ENCODE results near the gene MXD1. TPM values are rescaled to one million over a fixed set of nuclear protein-coding genes. Genes with fewer than 3 reads are reported as not detected.

The MXD1 gene
- total and polyA plus RNA-seq, 9 of the 15 experiments (the other 6 are each of a cell fraction or from before 2014, with no cell fraction given) = 6.7 to 35.9 (median 11.0) TPM

DNA sequence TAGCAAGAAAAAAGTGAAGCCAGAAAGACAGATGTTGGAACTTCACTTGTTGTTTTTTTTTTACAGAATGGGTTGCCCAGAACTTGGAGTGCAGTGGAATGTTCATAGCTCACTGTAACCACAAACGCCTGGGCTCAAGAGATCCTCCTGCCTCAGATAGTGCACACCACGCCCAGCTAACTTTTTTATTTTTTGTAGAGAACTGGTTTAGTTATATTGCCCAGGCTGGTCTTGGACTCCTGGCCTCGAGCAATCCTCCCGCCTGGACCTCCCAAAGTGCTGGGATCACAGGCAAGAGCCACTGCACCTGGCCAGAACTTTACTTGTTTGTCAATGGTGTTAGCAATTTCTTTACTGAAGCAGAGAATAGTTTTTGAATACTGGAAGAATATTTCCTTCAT lies 58.4 kb downstream of the MXD1 start (continued):
- TF ChIP-seq, protein P1, sequence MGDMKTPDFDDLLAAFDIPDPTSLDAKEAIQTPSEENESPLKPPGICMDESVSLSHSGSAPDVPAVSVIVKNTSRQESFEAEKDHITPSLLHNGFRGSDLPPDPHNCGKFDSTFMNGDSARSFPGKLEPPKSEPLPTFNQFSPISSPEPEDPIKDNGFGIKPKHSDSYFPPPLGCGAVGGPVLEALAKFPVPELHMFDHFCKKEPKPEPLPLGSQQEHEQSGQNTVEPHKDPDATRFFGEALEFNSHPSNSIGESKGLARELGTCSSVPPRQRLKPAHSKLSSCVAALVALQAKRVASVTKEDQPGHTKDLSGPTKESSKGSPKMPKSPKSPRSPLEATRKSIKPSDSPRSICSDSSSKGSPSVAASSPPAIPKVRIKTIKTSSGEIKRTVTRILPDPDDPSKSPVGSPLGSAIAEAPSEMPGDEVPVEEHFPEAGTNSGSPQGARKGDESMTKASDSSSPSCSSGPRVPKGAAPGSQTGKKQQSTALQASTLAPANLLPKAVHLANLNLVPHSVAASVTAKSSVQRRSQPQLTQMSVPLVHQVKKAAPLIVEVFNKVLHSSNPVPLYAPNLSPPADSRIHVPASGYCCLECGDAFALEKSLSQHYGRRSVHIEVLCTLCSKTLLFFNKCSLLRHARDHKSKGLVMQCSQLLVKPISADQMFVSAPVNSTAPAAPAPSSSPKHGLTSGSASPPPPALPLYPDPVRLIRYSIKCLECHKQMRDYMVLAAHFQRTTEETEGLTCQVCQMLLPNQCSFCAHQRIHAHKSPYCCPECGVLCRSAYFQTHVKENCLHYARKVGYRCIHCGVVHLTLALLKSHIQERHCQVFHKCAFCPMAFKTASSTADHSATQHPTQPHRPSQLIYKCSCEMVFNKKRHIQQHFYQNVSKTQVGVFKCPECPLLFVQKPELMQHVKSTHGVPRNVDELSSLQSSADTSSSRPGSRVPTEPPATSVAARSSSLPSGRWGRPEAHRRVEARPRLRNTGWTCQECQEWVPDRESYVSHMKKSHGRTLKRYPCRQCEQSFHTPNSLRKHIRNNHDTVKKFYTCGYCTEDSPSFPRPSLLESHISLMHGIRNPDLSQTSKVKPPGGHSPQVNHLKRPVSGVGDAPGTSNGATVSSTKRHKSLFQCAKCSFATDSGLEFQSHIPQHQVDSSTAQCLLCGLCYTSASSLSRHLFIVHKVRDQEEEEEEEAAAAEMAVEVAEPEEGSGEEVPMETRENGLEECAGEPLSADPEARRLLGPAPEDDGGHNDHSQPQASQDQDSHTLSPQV (IDR thresholded peaks at IDR 0.05) = peak; percentile 52; the same call in 1 of the 2 replicates
- no peak for TF ChIP-seq PTRF (tag; IDR thresholded peaks at IDR 0.05)
- TF ChIP-seq ZNF431 (CRISPR knock-in tag; IDR thresholded peaks at IDR 0.05) = no peak
- TF ChIP-seq, protein P2, sequence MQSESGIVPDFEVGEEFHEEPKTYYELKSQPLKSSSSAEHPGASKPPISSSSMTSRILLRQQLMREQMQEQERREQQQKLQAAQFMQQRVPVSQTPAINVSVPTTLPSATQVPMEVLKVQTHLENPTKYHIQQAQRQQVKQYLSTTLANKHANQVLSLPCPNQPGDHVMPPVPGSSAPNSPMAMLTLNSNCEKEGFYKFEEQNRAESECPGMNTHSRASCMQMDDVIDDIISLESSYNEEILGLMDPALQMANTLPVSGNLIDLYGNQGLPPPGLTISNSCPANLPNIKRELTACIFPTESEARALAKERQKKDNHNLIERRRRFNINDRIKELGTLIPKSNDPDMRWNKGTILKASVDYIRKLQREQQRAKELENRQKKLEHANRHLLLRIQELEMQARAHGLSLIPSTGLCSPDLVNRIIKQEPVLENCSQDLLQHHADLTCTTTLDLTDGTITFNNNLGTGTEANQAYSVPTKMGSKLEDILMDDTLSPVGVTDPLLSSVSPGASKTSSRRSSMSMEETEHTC (IDR thresholded peaks at IDR 0.05) = no peak
- TF ChIP-seq CTBP1 (IDR thresholded peaks at IDR 0.05; ENCODE audit: borderline replicate concordance) = peak; percentile 19; the same call in 1 of the 2 replicates
- peak; percentile 86 for TF ChIP-seq DPF2 (IDR thresholded peaks at IDR 0.05)
- TF ChIP-seq TBL1XR1 (IDR thresholded peaks at IDR 0.05; ENCODE audit: low read length in 2 of 2) = peak in 1 of 2 experiments; percentile 56; a peak in 1 of 4 replicates
- peak; percentile 63 for TF ChIP-seq EP300 (IDR thresholded peaks at IDR 0.05; ENCODE audit: low read length)
- TF ChIP-seq, protein P3, sequence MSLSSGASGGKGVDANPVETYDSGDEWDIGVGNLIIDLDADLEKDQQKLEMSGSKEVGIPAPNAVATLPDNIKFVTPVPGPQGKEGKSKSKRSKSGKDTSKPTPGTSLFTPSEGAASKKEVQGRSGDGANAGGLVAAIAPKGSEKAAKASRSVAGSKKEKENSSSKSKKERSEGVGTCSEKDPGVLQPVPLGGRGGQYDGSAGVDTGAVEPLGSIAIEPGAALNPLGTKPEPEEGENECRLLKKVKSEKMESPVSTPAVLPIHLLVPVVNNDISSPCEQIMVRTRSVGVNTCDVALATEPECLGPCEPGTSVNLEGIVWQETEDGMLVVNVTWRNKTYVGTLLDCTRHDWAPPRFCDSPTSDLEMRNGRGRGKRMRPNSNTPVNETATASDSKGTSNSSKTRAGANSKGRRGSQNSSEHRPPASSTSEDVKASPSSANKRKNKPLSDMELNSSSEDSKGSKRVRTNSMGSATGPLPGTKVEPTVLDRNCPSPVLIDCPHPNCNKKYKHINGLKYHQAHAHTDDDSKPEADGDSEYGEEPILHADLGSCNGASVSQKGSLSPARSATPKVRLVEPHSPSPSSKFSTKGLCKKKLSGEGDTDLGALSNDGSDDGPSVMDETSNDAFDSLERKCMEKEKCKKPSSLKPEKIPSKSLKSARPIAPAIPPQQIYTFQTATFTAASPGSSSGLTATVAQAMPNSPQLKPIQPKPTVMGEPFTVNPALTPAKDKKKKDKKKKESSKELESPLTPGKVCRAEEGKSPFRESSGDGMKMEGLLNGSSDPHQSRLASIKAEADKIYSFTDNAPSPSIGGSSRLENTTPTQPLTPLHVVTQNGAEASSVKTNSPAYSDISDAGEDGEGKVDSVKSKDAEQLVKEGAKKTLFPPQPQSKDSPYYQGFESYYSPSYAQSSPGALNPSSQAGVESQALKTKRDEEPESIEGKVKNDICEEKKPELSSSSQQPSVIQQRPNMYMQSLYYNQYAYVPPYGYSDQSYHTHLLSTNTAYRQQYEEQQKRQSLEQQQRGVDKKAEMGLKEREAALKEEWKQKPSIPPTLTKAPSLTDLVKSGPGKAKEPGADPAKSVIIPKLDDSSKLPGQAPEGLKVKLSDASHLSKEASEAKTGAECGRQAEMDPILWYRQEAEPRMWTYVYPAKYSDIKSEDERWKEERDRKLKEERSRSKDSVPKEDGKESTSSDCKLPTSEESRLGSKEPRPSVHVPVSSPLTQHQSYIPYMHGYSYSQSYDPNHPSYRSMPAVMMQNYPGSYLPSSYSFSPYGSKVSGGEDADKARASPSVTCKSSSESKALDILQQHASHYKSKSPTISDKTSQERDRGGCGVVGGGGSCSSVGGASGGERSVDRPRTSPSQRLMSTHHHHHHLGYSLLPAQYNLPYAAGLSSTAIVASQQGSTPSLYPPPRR (CRISPR knock-in tag; IDR thresholded peaks at IDR 0.05; ENCODE audit: borderline replicate concordance) = no peak
- no peak for TF ChIP-seq ETV6 (IDR thresholded peaks at IDR 0.05; ENCODE audit: borderline replicate concordance in 1 of 2, low read depth in 2 of 2, low read length in 1 of 2)
- no peak for TF ChIP-seq ETV6 (CRISPR knock-in tag; IDR thresholded peaks at IDR 0.05; ENCODE audit: borderline replicate concordance)
- TF ChIP-seq, protein P4, sequence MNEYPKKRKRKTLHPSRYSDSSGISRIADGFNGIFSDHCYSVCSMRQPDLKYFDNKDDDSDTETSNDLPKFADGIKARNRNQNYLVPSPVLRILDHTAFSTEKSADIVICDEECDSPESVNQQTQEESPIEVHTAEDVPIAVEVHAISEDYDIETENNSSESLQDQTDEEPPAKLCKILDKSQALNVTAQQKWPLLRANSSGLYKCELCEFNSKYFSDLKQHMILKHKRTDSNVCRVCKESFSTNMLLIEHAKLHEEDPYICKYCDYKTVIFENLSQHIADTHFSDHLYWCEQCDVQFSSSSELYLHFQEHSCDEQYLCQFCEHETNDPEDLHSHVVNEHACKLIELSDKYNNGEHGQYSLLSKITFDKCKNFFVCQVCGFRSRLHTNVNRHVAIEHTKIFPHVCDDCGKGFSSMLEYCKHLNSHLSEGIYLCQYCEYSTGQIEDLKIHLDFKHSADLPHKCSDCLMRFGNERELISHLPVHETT (CRISPR knock-in tag; conservative IDR thresholded peaks at IDR 0.05 in 1 of 2, IDR thresholded peaks at IDR 0.05 in 1 of 2) = peak in 1 of 2 experiments; percentile 60; a peak in 2 of 4 replicates
- TF ChIP-seq, protein P5, sequence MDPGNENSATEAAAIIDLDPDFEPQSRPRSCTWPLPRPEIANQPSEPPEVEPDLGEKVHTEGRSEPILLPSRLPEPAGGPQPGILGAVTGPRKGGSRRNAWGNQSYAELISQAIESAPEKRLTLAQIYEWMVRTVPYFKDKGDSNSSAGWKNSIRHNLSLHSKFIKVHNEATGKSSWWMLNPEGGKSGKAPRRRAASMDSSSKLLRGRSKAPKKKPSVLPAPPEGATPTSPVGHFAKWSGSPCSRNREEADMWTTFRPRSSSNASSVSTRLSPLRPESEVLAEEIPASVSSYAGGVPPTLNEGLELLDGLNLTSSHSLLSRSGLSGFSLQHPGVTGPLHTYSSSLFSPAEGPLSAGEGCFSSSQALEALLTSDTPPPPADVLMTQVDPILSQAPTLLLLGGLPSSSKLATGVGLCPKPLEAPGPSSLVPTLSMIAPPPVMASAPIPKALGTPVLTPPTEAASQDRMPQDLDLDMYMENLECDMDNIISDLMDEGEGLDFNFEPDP (CRISPR knock-in tag; IDR thresholded peaks at IDR 0.05) = no peak
- peak; percentile 71; the same call in 1 of the 2 replicates for TF ChIP-seq MTA3 (IDR thresholded peaks at IDR 0.05; ENCODE audit: borderline replicate concordance)

All from K562 (cell line).